Vein endothelial cell (primary cell): ENCODE results near the gene NRIP1. TPM values are rescaled to one million over a fixed set of nuclear protein-coding genes. Genes with fewer than 3 reads are reported as not detected.

Experiments
- total RNA-seq: library from RNA; depleted of rRNA; stranded (reverse); fragments of >200 nt; gene quantifications from 2 replicates; pipeline ENCODE4 v1.2.3, GENCODE V29; 2012

The NRIP1 gene
- total RNA-seq: 47.7 and 72.1 TPM in 2 replicates

GRCh38 chr21:15064576-15065391 lies at the start of gene NRIP1:
Gene NRIP1, minus strand, starts transcription at chr21:15065000. Its CDS starts 96,808 bp downstream, at chr21:14968192.

